ENCODE data around the gene INPP5A. TPM values are rescaled to one million over a fixed set of nuclear protein-coding genes. Genes with fewer than 3 reads are reported as not detected.

Gene INPP5A
- total RNA-seq, 1 experiment from 2014 or later = 12.3 TPM

GRCh38 chr10:132722394-132723329 is 185.1 kb downstream of the INPP5A start:
- ChIA-PET POLR2A (no interaction called here), RAD21 (ENCODE audit: low non-redundant PET in 1 of 2, low total read pairs in 2 of 2, uncharacterized antibody in 2 of 2, unreplicated experiment in 2 of 2) (no interaction called here), CTCF (no interaction called here)
- H3K79me2 ChIP-seq (ENCODE audit: insufficient read depth, low read length) = no peaks in the 10 kb centered on the region
- no peak for ATAC-seq
- no peak overlapping the region for H3K4me2 ChIP-seq (ENCODE audit: low read length)
- no peaks in the 10 kb centered on the region for H3K36me3 ChIP-seq (ENCODE audit: control insufficient read depth in 1 of 2, insufficient read depth in 2 of 2, low read length in 2 of 2)
- no peak overlapping the region for H3K4me3 ChIP-seq (replicated peaks in 1 of 2; ENCODE audit: low read depth in 1 of 2, low read length in 2 of 2)
- H3K27me3 ChIP-seq (ENCODE audit: insufficient read depth, low read length) = no peaks in the 10 kb centered on the region
- no peaks in the 10 kb centered on the region for H3K9me3 ChIP-seq (ENCODE audit: control insufficient read depth in 1 of 2, insufficient read depth in 1 of 2, low read depth in 1 of 2, low read length in 2 of 2)
- no peak overlapping the region for H3K27ac ChIP-seq (ENCODE audit: low read depth, low read length)
- H3K4me1 ChIP-seq (ENCODE audit: control insufficient read depth in 1 of 2, insufficient read depth in 2 of 2, low read length in 2 of 2) = no peaks in the 10 kb centered on the region
- DNase-seq (ENCODE audit: low read depth, low spot score) = no peak
- no TSS peak for BruUV-seq (replicated peaks)
- H2AFZ ChIP-seq (ENCODE audit: low read depth, low read length, poor library complexity, severe bottlenecking) = no peak overlapping the region
- H4K20me1 ChIP-seq (ENCODE audit: insufficient read depth) = no peaks in the 10 kb centered on the region
- no peaks in the 10 kb centered on the region for H3K9me2 ChIP-seq (ENCODE audit: insufficient read depth)
- intact Hi-C loops (cut with micrococcal nuclease) = no loop called here
- no peak overlapping the region for H3K9ac ChIP-seq (ENCODE audit: low read length)
- TF ChIP-seq ATF3 (IDR thresholded peaks at IDR 0.05) = no peak
- TF ChIP-seq CTCF (IDR thresholded peaks at IDR 0.05 in 2 of 3, conservative IDR thresholded peaks at IDR 0.05 in 1 of 3; ENCODE audit: borderline replicate concordance in 1 of 3, insufficient read depth in 1 of 3, low read depth in 2 of 3, low read length in 2 of 3) = no peak
- no peak for TF ChIP-seq POLR2A (IDR thresholded peaks at IDR 0.05; ENCODE audit: borderline replicate concordance, extremely low read depth, insufficient read depth, insufficient read length)
- no peak for TF ChIP-seq REST (IDR thresholded peaks at IDR 0.05; ENCODE audit: low read depth)
- no peak for TF ChIP-seq SIN3A (IDR thresholded peaks at IDR 0.05; ENCODE audit: low read depth)
- no peak for TF ChIP-seq SRF (IDR thresholded peaks at IDR 0.05; ENCODE audit: low read depth)
- no peak for TF ChIP-seq CEBPB (IDR thresholded peaks at IDR 0.05; ENCODE audit: low read depth)
- TF ChIP-seq TCF7L2 (IDR thresholded peaks at IDR 0.05; ENCODE audit: borderline replicate concordance, extremely low read depth, insufficient read depth, insufficient read length) = no peak
